GM10248 (cell line): ENCODE measurements around the gene MUC12.

Experiments
- CTCF ChIA-PET: fragments of 300-600 bp; sonication (Branson Sonifier 250); formaldehyde crosslinking; extraction: SDS; loops from one replicate; lab custom pipeline; 2021; ENCODE audit warnings: antibody characterized with exemption; lab: Yijun Ruan, JAX
- POLR2A ChIA-PET: fragments of 350-650 bp; sonication (Branson Sonifier 250); formaldehyde crosslinking; extraction: SDS; loops from one replicate; lab custom pipeline; 2020; ENCODE audit warnings: antibody characterized with exemption; lab: Yijun Ruan, JAX
- DNase-seq: peaks from one replicate; pipeline ENCODE4 v3.0.0; 2012; ENCODE audit errors: extremely low spot score
- TF ChIP-seq, protein P1 (sequence below): IDR thresholded peaks from 2 replicates; pipeline ENCODE4 v1.5.1; 2012; ENCODE audit warnings: mild to moderate bottlenecking, low read depth; ENCODE audit errors: extremely low read depth, missing control alignments, control extremely low read depth

The MUC12 gene

DNA sequence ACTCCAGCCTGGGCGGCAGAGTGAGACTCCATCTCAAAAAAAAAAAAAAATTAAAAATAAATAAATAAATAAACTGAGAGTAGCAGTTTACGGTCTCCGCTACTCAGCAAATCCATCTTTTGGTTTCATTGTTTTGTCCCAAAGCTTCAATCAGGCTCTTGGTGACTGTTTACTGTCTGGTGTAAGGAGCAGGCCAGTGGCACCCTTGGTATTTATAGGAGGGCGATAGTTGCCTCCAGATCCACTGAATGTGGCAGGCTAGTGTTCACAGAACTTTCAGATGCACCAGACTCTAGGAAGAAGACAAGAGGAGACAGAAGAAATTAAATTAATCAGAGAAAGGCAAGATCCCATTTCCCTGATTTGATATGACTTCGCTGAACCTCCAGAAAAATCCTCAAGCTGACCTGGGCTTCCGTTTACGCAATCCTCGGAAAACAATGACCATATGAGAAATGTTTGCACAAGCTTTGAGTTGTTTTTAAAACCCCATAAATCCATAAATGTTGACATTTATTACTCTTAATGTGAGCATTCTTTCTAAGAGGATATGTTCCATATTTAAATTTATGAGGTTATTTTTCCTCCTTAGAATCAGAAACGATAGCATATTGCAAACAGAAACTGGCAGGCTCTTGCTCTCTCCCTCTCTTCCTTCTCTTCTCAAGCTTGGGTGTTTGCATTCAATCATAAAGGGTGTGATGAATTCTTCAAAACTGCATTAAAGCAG is 27.2 kb upstream of the MUC12 start:
- no peak for DNase-seq
- POLR2A ChIA-PET: no interaction called here
- CTCF ChIA-PET: no interaction called here
- TF ChIP-seq, protein P1, sequence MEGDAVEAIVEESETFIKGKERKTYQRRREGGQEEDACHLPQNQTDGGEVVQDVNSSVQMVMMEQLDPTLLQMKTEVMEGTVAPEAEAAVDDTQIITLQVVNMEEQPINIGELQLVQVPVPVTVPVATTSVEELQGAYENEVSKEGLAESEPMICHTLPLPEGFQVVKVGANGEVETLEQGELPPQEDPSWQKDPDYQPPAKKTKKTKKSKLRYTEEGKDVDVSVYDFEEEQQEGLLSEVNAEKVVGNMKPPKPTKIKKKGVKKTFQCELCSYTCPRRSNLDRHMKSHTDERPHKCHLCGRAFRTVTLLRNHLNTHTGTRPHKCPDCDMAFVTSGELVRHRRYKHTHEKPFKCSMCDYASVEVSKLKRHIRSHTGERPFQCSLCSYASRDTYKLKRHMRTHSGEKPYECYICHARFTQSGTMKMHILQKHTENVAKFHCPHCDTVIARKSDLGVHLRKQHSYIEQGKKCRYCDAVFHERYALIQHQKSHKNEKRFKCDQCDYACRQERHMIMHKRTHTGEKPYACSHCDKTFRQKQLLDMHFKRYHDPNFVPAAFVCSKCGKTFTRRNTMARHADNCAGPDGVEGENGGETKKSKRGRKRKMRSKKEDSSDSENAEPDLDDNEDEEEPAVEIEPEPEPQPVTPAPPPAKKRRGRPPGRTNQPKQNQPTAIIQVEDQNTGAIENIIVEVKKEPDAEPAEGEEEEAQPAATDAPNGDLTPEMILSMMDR: no peak

DNA sequence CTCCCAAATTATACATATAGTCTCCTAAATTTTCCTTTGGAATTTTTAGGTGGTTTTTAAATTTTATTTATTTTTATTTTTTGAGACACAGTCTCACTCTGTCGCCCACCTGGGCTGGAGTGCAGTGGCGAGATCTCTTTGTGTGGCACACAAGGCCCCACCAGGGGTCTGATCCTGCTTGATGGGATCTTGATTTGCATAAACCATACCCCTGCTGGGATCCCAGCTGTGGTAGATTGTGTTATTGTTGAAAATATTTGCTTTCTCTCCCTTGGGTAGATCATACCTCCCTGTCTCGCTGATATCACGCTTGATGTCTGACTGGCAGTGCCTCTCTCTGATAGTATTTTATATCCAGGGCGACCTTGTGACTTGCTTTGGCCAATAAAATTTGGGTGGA is 25.7 kb upstream of the MUC12 start:
- TF ChIP-seq, protein P1: no peak
- CTCF ChIA-PET: interaction anchor here (1.4 to 1.9 kb wide), 2 partner anchors 12 to 14 kb away, joined by 3 to 4 read pairs; no protein-coding TSS in a partner anchor
- DNase-seq: no peak
- POLR2A ChIA-PET: no interaction called here

DNA sequence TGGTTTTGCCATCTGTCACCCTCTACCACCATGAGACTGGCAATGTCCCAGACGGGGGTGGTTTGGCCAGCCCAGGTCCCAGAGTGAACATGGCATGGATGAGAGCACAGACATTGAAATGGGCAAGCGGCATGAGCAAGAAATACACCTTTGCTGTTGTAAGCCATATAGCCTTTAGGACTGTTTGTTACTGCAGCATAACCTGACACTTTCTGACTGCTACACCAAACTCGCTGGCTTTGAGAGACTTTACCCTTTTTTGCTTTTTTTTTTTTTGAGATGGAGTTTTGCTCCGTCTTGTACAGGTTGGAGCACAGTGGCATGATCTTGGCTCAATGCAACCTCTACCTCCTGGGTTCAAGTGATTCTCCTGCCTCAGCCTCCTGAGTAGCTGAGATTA is 25.2 kb upstream of the MUC12 start:
- TF ChIP-seq, protein P1: no peak
- CTCF ChIA-PET: interaction anchor here (1.4 to 1.9 kb wide), 2 partner anchors 13 to 14 kb away, joined by 3 to 4 read pairs; no protein-coding TSS in a partner anchor
- DNase-seq: no peak
- POLR2A ChIA-PET: no interaction called here

DNA sequence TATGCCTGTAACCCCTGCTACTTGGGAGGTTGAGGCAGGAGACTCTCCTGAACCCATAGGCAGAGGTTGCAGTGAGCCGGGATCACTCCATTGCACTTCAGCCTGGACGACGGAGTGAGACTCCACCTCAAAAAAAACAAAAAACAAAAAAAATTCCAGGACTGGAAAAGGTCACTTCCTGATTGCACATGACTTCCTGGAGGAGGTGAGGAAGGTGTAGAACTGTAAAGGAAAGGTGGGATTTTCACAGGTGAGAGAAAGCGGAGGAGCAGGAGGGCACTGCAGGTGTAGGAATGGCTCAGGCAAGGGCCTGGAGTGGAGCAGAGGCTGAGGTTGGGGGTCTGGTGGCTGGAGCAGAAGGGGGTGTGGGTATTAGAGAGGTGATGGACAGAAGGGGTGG is 23.3 kb upstream of the MUC12 start:
- ChIA-PET CTCF (no interaction called here), POLR2A (no interaction called here)
- no peak for DNase-seq
- TF ChIP-seq, protein P1: no peak

DNA sequence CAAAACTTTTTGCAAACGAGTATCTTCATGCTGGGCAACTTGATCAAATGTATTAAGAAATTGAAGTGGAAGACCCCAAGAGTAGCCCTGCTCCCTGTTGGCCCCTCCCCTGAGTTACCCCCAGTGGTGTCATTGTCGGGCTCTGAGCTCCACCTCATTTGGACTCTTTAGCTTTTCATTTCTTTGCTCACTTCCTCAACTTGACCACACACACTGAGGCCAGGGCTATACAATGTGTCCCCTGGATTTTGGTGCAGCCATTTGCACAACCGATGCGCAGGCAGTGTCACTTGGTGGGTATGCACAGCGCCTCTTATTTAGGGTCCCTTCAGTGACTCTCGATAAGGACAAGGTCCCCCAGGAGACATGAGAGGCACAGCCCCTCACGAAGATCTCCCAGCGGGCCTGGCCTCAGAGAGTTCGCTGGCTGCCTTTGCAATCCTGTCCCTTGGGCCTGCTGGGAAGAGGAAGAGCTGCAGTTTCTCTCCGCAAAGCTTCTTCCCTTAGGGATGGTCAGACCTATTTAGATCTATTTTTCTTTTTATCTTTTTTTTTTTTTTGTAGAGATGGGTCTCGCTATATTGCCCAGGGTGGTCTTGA is 22.5 kb upstream of the MUC12 start:
- TF ChIP-seq, protein P1: no peak
- DNase-seq: no peak
- ChIA-PET CTCF (interaction anchor here (0.7 kb wide), 1 partner anchor 290 kb away, joined by 3 read pairs; no protein-coding TSS in a partner anchor), POLR2A (no interaction called here)

DNA sequence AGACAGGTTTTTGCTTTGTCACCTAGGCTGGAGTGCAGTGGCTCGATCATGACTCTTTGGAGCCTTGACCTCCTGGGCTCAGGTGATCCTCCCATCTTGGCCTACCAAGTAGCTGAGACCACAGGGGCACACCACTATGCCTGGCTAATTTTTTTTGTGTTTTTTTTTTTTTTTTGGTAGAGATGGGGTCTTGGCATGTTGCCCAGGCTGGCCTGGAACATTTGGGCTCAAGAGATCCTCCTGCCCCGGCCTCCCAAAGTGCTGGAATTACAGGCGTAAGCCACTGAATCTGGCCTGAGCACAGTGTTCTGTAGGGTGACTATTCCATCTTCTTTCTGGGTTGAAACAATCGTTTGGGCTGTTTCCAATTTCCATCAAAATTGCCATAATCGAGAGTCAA is 21.6 kb upstream of the MUC12 start:
- TF ChIP-seq, protein P1: no peak
- DNase-seq: no peak
- POLR2A ChIA-PET: no interaction called here
- CTCF ChIA-PET: no interaction called here
